Measurements from ENCODE around the gene PRKAR1B.

DNA sequence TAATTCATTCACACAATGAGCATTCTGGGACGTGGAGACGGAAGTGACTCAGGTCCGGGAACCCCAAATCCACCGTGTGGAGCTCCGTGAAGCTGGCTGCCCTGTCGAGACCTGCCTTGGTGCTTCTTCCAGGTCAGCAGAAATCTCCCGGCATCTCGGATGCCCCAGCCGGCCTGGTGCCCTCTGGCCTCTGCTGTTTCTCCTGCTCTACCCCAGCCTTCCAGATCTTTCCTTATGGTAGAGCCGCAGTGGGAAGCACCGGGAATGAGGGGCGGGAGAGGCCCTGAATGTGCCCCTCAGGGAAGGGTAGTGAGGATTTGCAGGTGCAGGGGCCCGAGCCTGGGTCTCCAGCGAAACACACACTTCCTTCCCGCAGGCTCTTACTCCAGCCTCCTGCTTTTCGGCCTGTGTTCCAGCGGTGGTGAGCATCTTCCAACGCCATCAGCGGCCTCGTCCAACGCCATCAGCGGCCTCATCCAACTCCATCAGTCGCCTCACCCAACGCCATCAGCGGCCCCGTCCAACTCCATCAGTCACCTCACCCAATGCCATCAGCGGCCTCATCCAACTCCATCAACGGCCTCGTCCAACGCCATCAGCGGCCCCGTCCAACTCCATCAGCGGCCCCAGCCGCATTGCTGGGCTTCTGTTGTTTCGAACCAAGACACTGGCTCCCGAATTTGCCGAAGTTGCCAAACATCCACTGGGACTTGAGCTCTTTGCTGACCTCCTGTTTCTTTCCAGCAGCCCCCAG lies 150.4 kb downstream of the PRKAR1B start:
- TF ChIP-seq FOXM1 (IDR thresholded peaks at IDR 0.05; ENCODE audit: borderline replicate concordance, low read depth) (no peak), EP300 (IDR thresholded peaks at IDR 0.05; ENCODE audit: borderline replicate concordance) (no peak), TCF12 (IDR thresholded peaks at IDR 0.05; ENCODE audit: low read depth) (no peak), REST (IDR thresholded peaks at IDR 0.05; ENCODE audit: low read depth) (no peak), TEAD4 (IDR thresholded peaks at IDR 0.05) (no peak), RAD21 (IDR thresholded peaks at IDR 0.05; ENCODE audit: low read depth) (no peak), NFIC (IDR thresholded peaks at IDR 0.05) (no peak), YY1 (IDR thresholded peaks at IDR 0.05; ENCODE audit: low read depth) (no peak)
- TF ChIP-seq, protein P1, sequence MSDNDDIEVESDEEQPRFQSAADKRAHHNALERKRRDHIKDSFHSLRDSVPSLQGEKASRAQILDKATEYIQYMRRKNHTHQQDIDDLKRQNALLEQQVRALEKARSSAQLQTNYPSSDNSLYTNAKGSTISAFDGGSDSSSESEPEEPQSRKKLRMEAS (IDR thresholded peaks at IDR 0.05), result no peak
